A549 (cell line): ENCODE data around the gene GSE1. TPM values are rescaled to one million over a fixed set of nuclear protein-coding genes. Genes with fewer than 3 reads are reported as not detected.

Experiments used
- ATAC-seq, 2 experiments: fragments of 200-7000 bp in 1 of 2; fragments of >200 bp in 1 of 2; cut with Nextera tagmentation in 1 of 2; cut with Tn5 transposase in 1 of 2; 3 replicates each; pipeline versions ENCODE4 v1.8.0 to v1.9.1; 2018 to 2020; ENCODE audit warnings: mild to moderate bottlenecking in 1 of 2, moderate library complexity in 1 of 2
- CTCF ChIA-PET: fragments of 300-600 bp; sonication (Branson Sonifier 250); formaldehyde crosslinking; extraction: SDS; loops from one replicate; lab custom pipeline; 2021; ENCODE audit warnings: antibody characterized with exemption, inconsistent platforms; lab: Yijun Ruan, JAX
- POLR2A ChIA-PET: fragments of 350-600 bp; formaldehyde crosslinking; extraction: SDS; loops from one replicate; lab custom pipeline; 2021; ENCODE audit warnings: antibody characterized with exemption, inconsistent platforms; lab: Yijun Ruan, JAX
- DNase-seq, 2 experiments: peaks; one replicate each; pipeline versions ENCODE4 v3.0.0 to v3.0.0-alpha.2; 2011 to 2016; ENCODE audit warnings: low read depth in 1 of 2, low spot score in 1 of 2
- FAIRE-seq: peaks from 2 replicates; lab custom pipeline; 2011; peaks lifted over from hg19 to GRCh38; lab: Jason Lieb, UNC
- H3K27ac ChIP-seq, 2 experiments: fragments of >200 bp; sonication (Bioruptor Twin); formaldehyde crosslinking; 3 replicates each; pipeline ENCODE4 v1.5.1; 2016 to 2017
- H3K4me1 ChIP-seq: fragments of >200 bp; sonication (Bioruptor Twin); formaldehyde crosslinking; 3 replicates; pipeline ENCODE4 v1.6.1; 2016
- H3K4me2 ChIP-seq: fragments of >200 bp; sonication (Bioruptor Twin); formaldehyde crosslinking; 3 replicates; pipeline ENCODE4 v1.6.1; 2016
- H3K4me3 ChIP-seq: fragments of >200 bp; sonication (Bioruptor Twin); formaldehyde crosslinking; 3 replicates; pipeline ENCODE4 v1.5.1; 2016
- H3K9me3 ChIP-seq: fragments of >200 bp; sonication (Bioruptor Twin); formaldehyde crosslinking; 3 replicates; pipeline ENCODE4 v1.6.1; 2016
- BHLHE40 ChIP-seq: IDR thresholded peaks from 2 replicates; pipeline ENCODE4 v1.6.1; 2012; ENCODE audit warnings: low read depth, low read length, inconsistent platforms
- CBX2 ChIP-seq: fragments of 200-600 bp; sonication (generic); IDR thresholded peaks from 2 replicates; pipeline ENCODE4 v1.6.1; 2016; ENCODE audit warnings: low read depth, mild to moderate bottlenecking, borderline replicate concordance
- CBX8 ChIP-seq: fragments of 200-600 bp; sonication (generic); IDR thresholded peaks from 2 replicates; pipeline ENCODE4 v1.6.1; 2016
- CHD2 ChIP-seq: fragments of 150-350 bp; IDR thresholded peaks from 2 replicates; pipeline ENCODE4 v1.6.1; 2014; ENCODE audit warnings: low read length; ENCODE audit not compliant: partially characterized antibody
- EHMT2 ChIP-seq: fragments of 200-600 bp; sonication (generic); IDR thresholded peaks from 2 replicates; pipeline ENCODE4 v1.6.1; 2016; ENCODE audit warnings: antibody characterized with exemption, low read depth, mild to moderate bottlenecking, moderate library complexity
- EP300 ChIP-seq, 2 experiments: fragments of >200 bp; sonication (Bioruptor Twin); formaldehyde crosslinking; IDR thresholded peaks; 2 replicates in 1 of 2; 3 replicates in 1 of 2; pipeline ENCODE4 v1.6.1; 2016 to 2017
- FOSB ChIP-seq: fragments of 250-450 bp; sonication (Bioruptor Pico); IDR thresholded peaks from 2 replicates; pipeline ENCODE4 v1.5.0; 2020; ENCODE audit warnings: mild to moderate bottlenecking, moderate library complexity
- FOSL2 ChIP-seq, 2 experiments: fragments of 450-650 bp in 1 of 2; fragments of >200 bp in 1 of 2; sonication (Bioruptor Twin) in 1 of 2; formaldehyde crosslinking; IDR thresholded peaks; 2 replicates each; pipeline versions ENCODE4 v1.5.0 to v1.6.1; 2016 to 2020; ENCODE audit warnings: mild to moderate bottlenecking in 1 of 2, moderate library complexity in 1 of 2
- HOXB5 ChIP-seq: fragments of 250-450 bp; sonication (Bioruptor Pico); IDR thresholded peaks from 2 replicates; pipeline ENCODE4 v1.5.0; 2020; ENCODE audit warnings: mild to moderate bottlenecking, moderate library complexity
- JUNB ChIP-seq: fragments of >200 bp; sonication (Bioruptor Twin); formaldehyde crosslinking; IDR thresholded peaks from 2 replicates; pipeline ENCODE4 v1.6.1; 2016
- KDM1A ChIP-seq: fragments of 200-600 bp; sonication (generic); IDR thresholded peaks from 2 replicates; pipeline ENCODE4 v1.6.1; 2016; ENCODE audit warnings: low read depth, mild to moderate bottlenecking
- MAZ ChIP-seq: fragments of 150-350 bp; IDR thresholded peaks from 2 replicates; pipeline ENCODE4 v1.6.1; 2014; ENCODE audit warnings: antibody characterized with exemption, low read depth, low read length, borderline replicate concordance
- POLR2A ChIP-seq: IDR thresholded peaks from 2 replicates; pipeline ENCODE4 v1.6.1; 2012; ENCODE audit warnings: mild to moderate bottlenecking, low read length
- POLR2AphosphoS2 ChIP-seq: conservative IDR thresholded peaks from 2 replicates; pipeline ENCODE4 v1.6.1; 2012; ENCODE audit warnings: low read length, improper control_type of control experiment, inconsistent platforms
- SMC3 ChIP-seq: fragments of >200 bp; sonication (Bioruptor Twin); formaldehyde crosslinking; IDR thresholded peaks from 3 replicates; pipeline ENCODE4 v1.6.1; 2018; ENCODE audit warnings: inconsistent platforms
- SREBF2 ChIP-seq: fragments of 450-650 bp; IDR thresholded peaks from 2 replicates; pipeline ENCODE4 v1.6.1; 2014; ENCODE audit warnings: mild to moderate bottlenecking, moderate library complexity
- ZNF302 ChIP-seq: fragments of 250-450 bp; sonication (Bioruptor Pico); IDR thresholded peaks from 2 replicates; pipeline ENCODE4 v1.9.0; 2021; ENCODE audit warnings: inconsistent platforms, mild to moderate bottlenecking, moderate library complexity
- WGBS: methylation state at CpG from one replicate; pipeline ENCODE4 v1.1.6; 2017; ENCODE audit errors: missing lambda C conversion rate; 5-methylcytosine and 5-hydroxymethylcytosine counted together
- polyA plus RNA-seq, 4 experiments: library from polyadenylated mRNA; depleted of rRNA in 3 of 4; stranded (reverse); fragments of >200 nt; fragmentation: RNase III in 1 of 4; extraction: RNeasy Plus Mini Kit Qiagen cat#74134 plus additional on column Dnase treatment in 1 of 4; gene quantifications; 2 replicates in 3 of 4; 3 replicates in 1 of 4; pipeline ENCODE4 v1.2.3, GENCODE V29; 2011 to 2017
- TF ChIP-seq, protein P1 (sequence below): fragments of 150-350 bp; IDR thresholded peaks from 2 replicates; pipeline ENCODE4 v1.6.1; 2014; ENCODE audit warnings: low read depth, mild to moderate bottlenecking, low read length
- TF ChIP-seq, protein P2 (sequence below): fragments of >200 bp; sonication (Bioruptor Twin); formaldehyde crosslinking; IDR thresholded peaks from 3 replicates; pipeline ENCODE4 v1.5.1; 2016
- TF ChIP-seq, protein P3 (sequence below): fragments of 450-650 bp; IDR thresholded peaks from 2 replicates; pipeline ENCODE4 v1.6.1; 2014; ENCODE audit warnings: antibody characterized with exemption

The GSE1 gene
- polyA plus RNA-seq, 2 of the 4 experiments (the other 2 are of a cell fraction) = 20.7 to 24.3 TPM

DNA sequence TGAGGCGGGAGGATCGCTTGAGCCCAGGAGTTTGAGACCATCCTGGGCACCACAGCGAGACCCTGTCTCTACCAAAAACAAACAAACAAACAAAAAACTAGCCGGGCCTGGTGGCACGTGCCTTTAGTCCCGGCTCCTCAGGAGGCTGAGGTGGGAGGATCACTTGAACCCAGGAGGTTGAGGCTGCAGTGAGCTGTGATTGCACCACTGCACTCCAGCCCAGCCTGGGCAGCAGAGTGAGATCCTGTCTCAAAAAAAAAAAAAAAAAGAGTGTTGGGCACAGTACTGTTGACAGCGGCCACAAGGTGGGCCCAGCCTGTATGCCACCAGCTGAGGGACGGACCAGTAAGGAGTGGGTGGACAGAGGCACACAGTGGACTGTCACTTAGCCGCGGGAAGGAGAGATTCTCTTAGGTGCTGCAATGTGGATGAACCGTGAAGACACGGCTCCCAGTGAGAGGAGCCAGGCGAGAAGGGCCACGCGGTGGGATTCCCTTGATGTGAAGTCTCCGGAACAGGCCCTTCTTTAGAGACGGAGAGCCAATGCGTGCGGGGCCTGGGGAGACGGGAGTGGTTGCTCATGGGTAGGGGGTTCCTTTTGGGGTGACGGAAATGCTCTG, 31.1 kb downstream of the GSE1 start:
- no peak overlapping the region for H3K4me3 ChIP-seq
- TF ChIP-seq POLR2A = no peak
- no peak for TF ChIP-seq CBX8
- no peak for TF ChIP-seq FOSL2 (IDR thresholded peaks at IDR 0.05)
- no peak for TF ChIP-seq FOSL2 (CRISPR knock-in tag; IDR thresholded peaks at IDR 0.05)
- no peak for TF ChIP-seq EHMT2
- no peak for TF ChIP-seq EP300 (IDR thresholded peaks at IDR 0.05)
- no peak for TF ChIP-seq ZNF302 (CRISPR knock-in tag)
- TF ChIP-seq BHLHE40 = no peak
- TF ChIP-seq CHD2 = no peak
- TF ChIP-seq, all 56 proteins: peak for 0
- H3K27ac ChIP-seq = no peak overlapping the region
- CTCF ChIA-PET = interaction anchor here (0.6 to 4.5 kb wide), 4 partner anchors 28 to 529 kb away, joined by 3 to 19 read pairs (median 5); no protein-coding TSS in a partner anchor
- H3K9me3 ChIP-seq = no peaks in the 10 kb centered on the region
- ATAC-seq (no peak), DNase-seq (no peak), FAIRE-seq (no peak)
- H3K4me1 ChIP-seq = peaks cover 10% of the 10 kb centered on the region; the same call in 2 of the 3 replicates
- POLR2A ChIA-PET = no interaction called here
- H3K4me2 ChIP-seq = no peak overlapping the region
- 95% methylated on average over 21 of the region's 21 CpGs for WGBS

DNA sequence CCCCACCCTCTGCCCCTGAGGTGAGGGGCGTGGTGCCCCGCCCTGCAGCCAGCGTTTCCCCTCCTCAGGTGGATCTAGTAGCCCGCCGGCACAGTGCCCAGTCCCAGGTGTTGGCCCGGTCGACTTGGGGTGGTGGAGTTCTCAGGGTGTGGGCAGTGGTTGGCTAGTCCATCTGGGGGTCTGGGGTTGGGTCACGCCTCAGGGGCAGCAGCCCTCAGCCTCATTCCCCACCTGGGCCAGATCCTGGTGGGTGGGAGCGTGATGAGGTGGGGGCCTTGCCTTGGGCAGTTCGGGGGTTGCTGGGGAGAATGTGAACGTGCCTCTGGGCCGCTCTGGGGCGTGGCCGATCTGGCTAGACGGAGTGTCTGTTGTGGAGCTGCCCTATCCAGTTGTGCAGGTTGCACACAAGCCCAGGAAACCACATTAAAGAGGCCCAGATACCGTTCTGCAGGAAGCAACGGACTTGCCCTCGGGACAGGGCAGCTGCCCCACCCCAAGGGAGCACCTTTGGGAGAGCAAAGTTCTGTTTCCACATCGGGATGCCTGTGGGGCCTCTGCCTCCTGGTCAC, 32.0 kb downstream of the GSE1 start:
- DNase-seq (no peak), ATAC-seq (no peak), FAIRE-seq (no peak)
- WGBS = 73% methylated on average over 15 of the region's 19 CpGs
- CTCF ChIA-PET = interaction anchor here (1.1 to 4.5 kb wide), 3 partner anchors 9 to 29 kb away, joined by 3 to 19 read pairs (median 3); no protein-coding TSS in a partner anchor
- TF ChIP-seq CHD2 = no peak
- TF ChIP-seq, protein P1, sequence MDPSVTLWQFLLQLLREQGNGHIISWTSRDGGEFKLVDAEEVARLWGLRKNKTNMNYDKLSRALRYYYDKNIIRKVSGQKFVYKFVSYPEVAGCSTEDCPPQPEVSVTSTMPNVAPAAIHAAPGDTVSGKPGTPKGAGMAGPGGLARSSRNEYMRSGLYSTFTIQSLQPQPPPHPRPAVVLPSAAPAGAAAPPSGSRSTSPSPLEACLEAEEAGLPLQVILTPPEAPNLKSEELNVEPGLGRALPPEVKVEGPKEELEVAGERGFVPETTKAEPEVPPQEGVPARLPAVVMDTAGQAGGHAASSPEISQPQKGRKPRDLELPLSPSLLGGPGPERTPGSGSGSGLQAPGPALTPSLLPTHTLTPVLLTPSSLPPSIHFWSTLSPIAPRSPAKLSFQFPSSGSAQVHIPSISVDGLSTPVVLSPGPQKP = no peak
- TF ChIP-seq, protein P2, sequence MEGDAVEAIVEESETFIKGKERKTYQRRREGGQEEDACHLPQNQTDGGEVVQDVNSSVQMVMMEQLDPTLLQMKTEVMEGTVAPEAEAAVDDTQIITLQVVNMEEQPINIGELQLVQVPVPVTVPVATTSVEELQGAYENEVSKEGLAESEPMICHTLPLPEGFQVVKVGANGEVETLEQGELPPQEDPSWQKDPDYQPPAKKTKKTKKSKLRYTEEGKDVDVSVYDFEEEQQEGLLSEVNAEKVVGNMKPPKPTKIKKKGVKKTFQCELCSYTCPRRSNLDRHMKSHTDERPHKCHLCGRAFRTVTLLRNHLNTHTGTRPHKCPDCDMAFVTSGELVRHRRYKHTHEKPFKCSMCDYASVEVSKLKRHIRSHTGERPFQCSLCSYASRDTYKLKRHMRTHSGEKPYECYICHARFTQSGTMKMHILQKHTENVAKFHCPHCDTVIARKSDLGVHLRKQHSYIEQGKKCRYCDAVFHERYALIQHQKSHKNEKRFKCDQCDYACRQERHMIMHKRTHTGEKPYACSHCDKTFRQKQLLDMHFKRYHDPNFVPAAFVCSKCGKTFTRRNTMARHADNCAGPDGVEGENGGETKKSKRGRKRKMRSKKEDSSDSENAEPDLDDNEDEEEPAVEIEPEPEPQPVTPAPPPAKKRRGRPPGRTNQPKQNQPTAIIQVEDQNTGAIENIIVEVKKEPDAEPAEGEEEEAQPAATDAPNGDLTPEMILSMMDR = no peak
- no peak for TF ChIP-seq MAZ
- no peak for TF ChIP-seq FOSL2 (IDR thresholded peaks at IDR 0.05)
- TF ChIP-seq FOSL2 (CRISPR knock-in tag; IDR thresholded peaks at IDR 0.05) = no peak
- TF ChIP-seq KDM1A = no peak
- no peak for TF ChIP-seq SMC3
- TF ChIP-seq FOSB (CRISPR knock-in tag) = no peak
- TF ChIP-seq, protein P3, sequence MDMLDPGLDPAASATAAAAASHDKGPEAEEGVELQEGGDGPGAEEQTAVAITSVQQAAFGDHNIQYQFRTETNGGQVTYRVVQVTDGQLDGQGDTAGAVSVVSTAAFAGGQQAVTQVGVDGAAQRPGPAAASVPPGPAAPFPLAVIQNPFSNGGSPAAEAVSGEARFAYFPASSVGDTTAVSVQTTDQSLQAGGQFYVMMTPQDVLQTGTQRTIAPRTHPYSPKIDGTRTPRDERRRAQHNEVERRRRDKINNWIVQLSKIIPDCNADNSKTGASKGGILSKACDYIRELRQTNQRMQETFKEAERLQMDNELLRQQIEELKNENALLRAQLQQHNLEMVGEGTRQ = no peak
- TF ChIP-seq POLR2AphosphoS2 = no peak
- TF ChIP-seq SREBF2 = no peak
- TF ChIP-seq HOXB5 (CRISPR knock-in tag) = no peak
- no peak for TF ChIP-seq JUNB
- no peak for TF ChIP-seq CBX2
- POLR2A ChIA-PET = no interaction called here
- no peak overlapping the region for H3K4me2 ChIP-seq
- no peaks in the 10 kb centered on the region for H3K9me3 ChIP-seq
- H3K4me3 ChIP-seq = no peak overlapping the region
- H3K4me1 ChIP-seq = peaks cover 15% of the 10 kb centered on the region
- no peak overlapping the region for H3K27ac ChIP-seq
